BE2C (cell line): ENCODE measurements around the gene HINT3.

ENCODE experiments used
- DNase-seq: peaks from one replicate; pipeline ENCODE4 v3.0.0-alpha.2; 2020
- H3K27me3 ChIP-seq: fragments of 250-450 bp; sonication (Bioruptor Pico); 2 replicates; pipeline ENCODE4 v1.5.1; 2020; ENCODE audit warnings: mild to moderate bottlenecking
- H3K36me3 ChIP-seq: fragments of 250-450 bp; sonication (Bioruptor Pico); 2 replicates; pipeline ENCODE4 v1.5.1; 2020; ENCODE audit warnings: mild to moderate bottlenecking
- H3K4me1 ChIP-seq: fragments of 250-450 bp; sonication (Bioruptor Pico); 2 replicates; pipeline ENCODE4 v1.5.1; 2020
- H3K4me3 ChIP-seq: 2 replicates; pipeline ENCODE4 v1.5.1; 2011; ENCODE audit warnings: low read depth, low read length
- H3K9me3 ChIP-seq: fragments of 250-450 bp; sonication (Bioruptor Pico); 2 replicates; pipeline ENCODE4 v1.5.1; 2020
- TF ChIP-seq, protein P1 (sequence below): IDR thresholded peaks from 2 replicates; pipeline ENCODE4 v1.5.1; 2012; ENCODE audit warnings: mild to moderate bottlenecking, low read depth, low read length

Gene HINT3

DNA sequence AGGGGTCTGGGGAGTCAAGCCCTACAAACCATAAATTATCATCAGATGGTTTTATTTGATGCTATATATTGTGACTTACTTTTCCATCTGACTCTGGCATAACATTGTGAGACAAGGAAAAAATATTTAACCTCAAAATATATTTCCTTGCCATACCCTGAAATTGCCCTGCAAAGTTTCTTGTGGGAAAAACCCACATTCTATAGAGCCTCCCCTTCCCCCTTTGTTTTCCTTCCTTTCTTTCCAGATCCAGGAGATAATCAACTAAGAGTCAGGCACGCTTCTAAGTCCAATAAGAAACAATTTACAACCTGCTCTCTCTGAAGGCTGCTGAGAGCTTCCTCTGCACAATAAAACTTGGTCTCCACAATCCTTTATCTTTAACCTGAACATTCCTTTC lies 17.5 kb upstream of the HINT3 start:
- no peaks in the 10 kb centered on the region for H3K4me1 ChIP-seq
- H3K4me3 ChIP-seq: no peak overlapping the region
- TF ChIP-seq, protein P1, sequence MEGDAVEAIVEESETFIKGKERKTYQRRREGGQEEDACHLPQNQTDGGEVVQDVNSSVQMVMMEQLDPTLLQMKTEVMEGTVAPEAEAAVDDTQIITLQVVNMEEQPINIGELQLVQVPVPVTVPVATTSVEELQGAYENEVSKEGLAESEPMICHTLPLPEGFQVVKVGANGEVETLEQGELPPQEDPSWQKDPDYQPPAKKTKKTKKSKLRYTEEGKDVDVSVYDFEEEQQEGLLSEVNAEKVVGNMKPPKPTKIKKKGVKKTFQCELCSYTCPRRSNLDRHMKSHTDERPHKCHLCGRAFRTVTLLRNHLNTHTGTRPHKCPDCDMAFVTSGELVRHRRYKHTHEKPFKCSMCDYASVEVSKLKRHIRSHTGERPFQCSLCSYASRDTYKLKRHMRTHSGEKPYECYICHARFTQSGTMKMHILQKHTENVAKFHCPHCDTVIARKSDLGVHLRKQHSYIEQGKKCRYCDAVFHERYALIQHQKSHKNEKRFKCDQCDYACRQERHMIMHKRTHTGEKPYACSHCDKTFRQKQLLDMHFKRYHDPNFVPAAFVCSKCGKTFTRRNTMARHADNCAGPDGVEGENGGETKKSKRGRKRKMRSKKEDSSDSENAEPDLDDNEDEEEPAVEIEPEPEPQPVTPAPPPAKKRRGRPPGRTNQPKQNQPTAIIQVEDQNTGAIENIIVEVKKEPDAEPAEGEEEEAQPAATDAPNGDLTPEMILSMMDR: no peak
- no peaks in the 10 kb centered on the region for H3K9me3 ChIP-seq
- DNase-seq: no peak
- H3K36me3 ChIP-seq: no peaks in the 10 kb centered on the region
- no peaks in the 10 kb centered on the region for H3K27me3 ChIP-seq

DNA sequence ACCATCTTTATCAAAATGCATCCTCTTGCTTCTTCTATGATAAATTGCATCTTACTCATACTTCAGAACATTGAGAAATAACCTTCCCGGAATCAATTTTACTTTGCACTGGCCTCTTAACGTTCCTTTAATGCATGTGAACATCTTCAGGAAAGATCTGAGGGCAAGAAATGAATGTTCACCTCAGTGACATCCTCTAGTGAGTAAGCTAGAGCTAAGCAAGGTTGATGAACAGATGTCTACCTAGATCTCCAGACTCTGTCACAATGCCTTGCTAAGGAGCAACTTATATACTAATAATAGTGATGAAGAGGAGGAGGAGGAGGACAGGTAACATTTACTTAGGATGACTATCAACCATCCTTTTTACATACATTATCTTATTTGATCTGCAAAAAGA lies 16.8 kb upstream of the HINT3 start:
- no peaks in the 10 kb centered on the region for H3K4me1 ChIP-seq
- no peak overlapping the region for H3K4me3 ChIP-seq
- no peak for DNase-seq
- H3K9me3 ChIP-seq: no peaks in the 10 kb centered on the region
- H3K27me3 ChIP-seq: no peaks in the 10 kb centered on the region
- TF ChIP-seq, protein P1: no peak
- H3K36me3 ChIP-seq: no peaks in the 10 kb centered on the region

DNA sequence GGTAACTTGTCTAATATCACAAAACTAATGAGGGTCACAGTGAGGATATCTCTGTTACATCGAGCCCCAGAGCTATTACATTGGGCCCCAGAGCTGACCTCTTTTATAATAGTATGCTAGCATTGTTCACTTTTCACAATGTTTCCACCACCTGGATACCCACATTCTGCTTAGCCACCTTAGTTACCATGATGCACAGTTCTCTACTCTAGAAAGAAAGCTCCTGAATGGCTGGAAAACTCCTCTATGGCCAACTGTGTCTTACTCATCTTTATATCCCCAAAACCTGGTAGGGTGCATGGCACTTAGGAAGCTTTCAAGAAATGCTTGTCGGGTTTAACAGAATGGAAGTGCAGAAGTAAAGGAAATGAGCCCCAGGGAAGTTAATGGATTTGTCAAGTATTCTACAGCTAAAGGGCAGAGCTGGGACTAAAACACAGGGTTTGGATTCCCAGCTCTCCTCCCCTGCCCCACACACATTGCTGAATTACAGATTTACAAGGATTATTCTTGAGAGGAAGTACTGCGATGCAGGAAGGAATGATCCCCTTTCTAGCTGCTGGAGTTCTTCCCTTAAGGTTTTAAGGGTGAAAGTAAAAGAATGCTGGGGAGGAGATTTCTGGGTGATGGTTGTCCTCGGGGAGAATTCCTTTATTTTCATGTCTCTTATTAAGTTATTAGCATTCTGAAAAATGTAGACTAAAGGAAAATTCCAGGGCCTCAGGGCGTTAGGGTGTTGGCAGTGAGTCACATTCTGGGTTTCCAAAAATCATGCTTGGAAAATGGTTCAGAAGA lies 16.1 kb upstream of the HINT3 start:
- no peaks in the 10 kb centered on the region for H3K36me3 ChIP-seq
- H3K9me3 ChIP-seq: no peaks in the 10 kb centered on the region
- H3K4me1 ChIP-seq: no peaks in the 10 kb centered on the region
- TF ChIP-seq, protein P1: no peak
- no peak for DNase-seq
- no peak overlapping the region for H3K4me3 ChIP-seq
- no peaks in the 10 kb centered on the region for H3K27me3 ChIP-seq

- Histone ChIP-seq H3K27me3 (no peaks in the 10 kb centered on the region), H3K4me3 (no peak overlapping the region), H3K9me3 (no peaks in the 10 kb centered on the region), H3K36me3 (no peaks in the 10 kb centered on the region), H3K4me1 (peaks cover 11% of the 10 kb centered on the region)
- DNase-seq: no peak
- TF ChIP-seq, protein P1: no peak
Measured at GRCh38 chr6:125942672-125943527, 13.7 kb upstream of the HINT3 start.

GRCh38 chr6:125943528-125944433 lies 12.8 kb upstream of the HINT3 start:
- Histone ChIP-seq H3K36me3 (no peaks in the 10 kb centered on the region), H3K4me1 (peaks cover 11% of the 10 kb centered on the region), H3K4me3 (no peak overlapping the region), H3K9me3 (no peaks in the 10 kb centered on the region), H3K27me3 (no peaks in the 10 kb centered on the region)
- DNase-seq: no peak
- TF ChIP-seq, protein P1: no peak
